Ovary (tissue), 9 donors: ENCODE data around the gene DACT1. TPM values are rescaled to one million over a fixed set of nuclear protein-coding genes. Genes with fewer than 3 reads are reported as not detected.

Source experiments
- DNase-seq, 5 donors: peaks; one replicate each; pipeline ENCODE4 v3.0.0-alpha.2; 2019 to 2020
- H3K27ac ChIP-seq, 2 donors: fragments of 200-600 bp; one replicate each; pipeline versions ENCODE4 v1.5.1 to v1.8.0; 2019 to 2022
- H3K27me3 ChIP-seq: fragments of 200-600 bp; one replicate; pipeline ENCODE4 v1.8.0; 2022
- H3K36me3 ChIP-seq: fragments of 200-600 bp; sonication (generic); one replicate; pipeline ENCODE4 v1.5.1; 2019
- H3K4me1 ChIP-seq: one replicate; pipeline ENCODE4 v1.8.1; 2013; ENCODE audit warnings: mild to moderate bottlenecking, moderate library complexity; ENCODE audit not compliant: insufficient read depth
- H3K4me3 ChIP-seq: fragments of 200-600 bp; sonication (generic); one replicate; pipeline ENCODE4 v1.5.1; 2017
- H3K9me3 ChIP-seq, 2 donors: fragments of 200-600 bp in 1 of 2; sonication (generic) in 1 of 2; one replicate each; pipeline versions ENCODE4 v1.5.1 to v1.8.1; 2013 to 2019; ENCODE audit warnings: mild to moderate bottlenecking in 1 of 2, moderate library complexity in 1 of 2
- EP300 ChIP-seq: sonication (generic); formaldehyde crosslinking; IDR thresholded peaks from one replicate; pipeline ENCODE4 v1.6.1; 2017; ENCODE audit warnings: antibody characterized with exemption
- POLR2A ChIP-seq: fragments of 450-650 bp; IDR thresholded peaks from one replicate; pipeline ENCODE4 v1.6.1; 2017; ENCODE audit warnings: antibody characterized with exemption, mild to moderate bottlenecking, moderate library complexity
- WGBS, 3 donors: extraction: QIAGEN DNeasy Blood & Tissue Kit in 1 of 3; methylation state at CpG; one replicate each; pipeline versions ENCODE4 v1.1.5 to v1.1.7; 2013 to 2017; 5-methylcytosine and 5-hydroxymethylcytosine counted together
- intact Hi-C, 4 donors: fragments of 100-400 bp; cut with DNase I; formaldehyde crosslinking; loops; one replicate each; pipeline versions ENCODE4 v1.11.0 to v1.15.1; 2022 to 2023
- polyA plus RNA-seq, 2 donors: library from polyadenylated mRNA; stranded (reverse); fragments of 200-250 nt in 1 of 2; fragments of 350-450 nt in 1 of 2; fragmentation: Illumina TruSeq in 1 of 2; extraction: RNeasy Lipid Tissue Mini Kit (QIAGEN cat#74804) in 1 of 2; gene quantifications; one replicate each; pipeline ENCODE4 v1.2.3, GENCODE V29; 2013 to 2014
- total RNA-seq, 7 donors: library from RNA; depleted of rRNA in 2 of 7; stranded (reverse); fragments of >200 nt in 2 of 7; fragmentation: NEBNext Ultra II Directional in 3 of 7; extraction: Animal tissue kit (Norgen Biotek cat#: 25700) in 3 of 7; gene quantifications; one replicate each; pipeline versions ENCODE4 v1.1.0 to v1.2.4, GENCODE V29; 2016 to 2023
- TF ChIP-seq, protein P1 (sequence below), 3 donors: fragments of 450-650 bp in 2 of 3; fragments of 200-600 bp in 1 of 3; IDR thresholded peaks; one replicate each; pipeline versions ENCODE4 v1.5.1 to v1.8.0; 2016 to 2022; ENCODE audit warnings: antibody characterized with exemption in 3 of 3, mild to moderate bottlenecking in 1 of 3
- donor health status: DM: no; HTN: no; CAD: no; lungs with moderate emphysema.
- donor health status: DM: no; HTN: no; CAD: no.
- donor health status: Bipolar disorder and iron deficiency.
- donor health status: DM: yes; HTN: yes; CAD: no.
- donor health status: DM: no; HTN: no; CAD: no.
- donor health status: DM: yes; HTN: yes; CAD: no.

Gene DACT1
- total and polyA plus RNA-seq, 9 donors: 15.5 to 39.3 (median 22.7) TPM

DNA sequence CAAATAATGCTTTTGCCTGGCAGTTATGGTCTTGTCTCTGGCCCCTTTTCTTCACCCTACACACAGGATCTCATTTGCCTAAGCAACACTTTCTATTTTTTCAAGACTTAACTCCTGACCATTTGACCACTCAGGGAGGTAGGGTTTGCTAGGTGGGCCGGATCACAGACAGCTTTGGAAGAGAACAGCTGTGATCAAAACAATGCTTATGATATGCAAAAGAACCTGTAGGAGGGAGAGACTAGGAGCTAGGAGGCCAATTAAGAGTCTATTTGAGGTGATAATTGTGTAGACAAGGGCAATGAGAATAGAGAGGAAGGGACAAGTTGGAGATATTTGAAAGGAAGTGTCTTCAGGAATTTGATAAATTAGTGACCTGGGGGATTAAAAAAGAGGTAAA lies 12.3 kb upstream of the DACT1 start:
- Histone ChIP-seq H3K36me3 (no peaks in the 10 kb centered on the region), H3K9me3 (no peaks in the 10 kb centered on the region), H3K27me3 (no peaks in the 10 kb centered on the region), H3K4me3 (no peak overlapping the region), H3K27ac (no peak overlapping the region), H3K4me1 (no peaks in the 10 kb centered on the region)
- WGBS, 3 donors: 82 to 87% (median 84%) methylated on average over 1 of the region's 1 CpG
- no peak for DNase-seq
- intact Hi-C loops: no loop called here
- no peak for TF ChIP-seq EP300
- TF ChIP-seq, protein P1, sequence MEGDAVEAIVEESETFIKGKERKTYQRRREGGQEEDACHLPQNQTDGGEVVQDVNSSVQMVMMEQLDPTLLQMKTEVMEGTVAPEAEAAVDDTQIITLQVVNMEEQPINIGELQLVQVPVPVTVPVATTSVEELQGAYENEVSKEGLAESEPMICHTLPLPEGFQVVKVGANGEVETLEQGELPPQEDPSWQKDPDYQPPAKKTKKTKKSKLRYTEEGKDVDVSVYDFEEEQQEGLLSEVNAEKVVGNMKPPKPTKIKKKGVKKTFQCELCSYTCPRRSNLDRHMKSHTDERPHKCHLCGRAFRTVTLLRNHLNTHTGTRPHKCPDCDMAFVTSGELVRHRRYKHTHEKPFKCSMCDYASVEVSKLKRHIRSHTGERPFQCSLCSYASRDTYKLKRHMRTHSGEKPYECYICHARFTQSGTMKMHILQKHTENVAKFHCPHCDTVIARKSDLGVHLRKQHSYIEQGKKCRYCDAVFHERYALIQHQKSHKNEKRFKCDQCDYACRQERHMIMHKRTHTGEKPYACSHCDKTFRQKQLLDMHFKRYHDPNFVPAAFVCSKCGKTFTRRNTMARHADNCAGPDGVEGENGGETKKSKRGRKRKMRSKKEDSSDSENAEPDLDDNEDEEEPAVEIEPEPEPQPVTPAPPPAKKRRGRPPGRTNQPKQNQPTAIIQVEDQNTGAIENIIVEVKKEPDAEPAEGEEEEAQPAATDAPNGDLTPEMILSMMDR (IDR thresholded peaks at IDR 0.05): no peak
- TF ChIP-seq POLR2A: no peak

- Histone ChIP-seq H3K9me3 (no peaks in the 10 kb centered on the region), H3K4me3 (no peak overlapping the region), H3K36me3 (no peaks in the 10 kb centered on the region), H3K27ac (no peak overlapping the region), H3K4me1 (no peaks in the 10 kb centered on the region), H3K27me3 (no peaks in the 10 kb centered on the region)
- TF ChIP-seq, protein P1 (IDR thresholded peaks at IDR 0.05): no peak
- TF ChIP-seq EP300: no peak
- no peak for TF ChIP-seq POLR2A
- WGBS, 3 donors: 58 to 66% (median 58%) methylated on average over 3 of the region's 3 CpGs
- no peak for DNase-seq
- intact Hi-C loops: no loop called here
Measured at GRCh38 chr14:58626431-58626831, 11.3 kb upstream of the DACT1 start.

DNA sequence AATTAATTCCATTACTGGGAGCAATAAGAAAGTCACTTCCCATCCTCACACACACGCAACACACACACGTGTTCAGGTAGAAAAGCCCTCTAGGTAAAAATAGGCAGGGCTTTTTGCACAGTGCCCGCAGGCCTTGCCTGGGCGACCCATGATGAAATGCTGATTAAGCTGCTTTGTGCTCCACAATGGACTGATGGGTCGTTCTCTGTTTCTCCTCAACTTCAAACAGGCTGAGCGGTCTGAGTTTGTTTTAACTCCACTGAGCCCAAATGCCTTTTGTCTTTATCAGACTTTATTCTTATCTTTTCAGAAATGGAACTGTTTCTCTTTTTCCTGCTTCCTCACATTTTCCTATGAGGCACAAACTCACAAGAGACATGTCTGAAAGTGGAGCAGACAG lies 9.4 kb upstream of the DACT1 start:
- Histone ChIP-seq H3K4me3 (no peak overlapping the region), H3K27me3 (no peaks in the 10 kb centered on the region), H3K9me3 (no peaks in the 10 kb centered on the region), H3K27ac (no peak overlapping the region), H3K4me1 (no peaks in the 10 kb centered on the region), H3K36me3 (no peaks in the 10 kb centered on the region)
- TF ChIP-seq, protein P1 (IDR thresholded peaks at IDR 0.05): no peak
- no peak for TF ChIP-seq POLR2A
- TF ChIP-seq EP300: no peak
- whole genome bisulfite sequencing, 3 donors: 74 to 82% (median 77%) methylated on average over 6 of the region's 6 CpGs
- intact Hi-C loops: no loop called here
- DNase-seq: no peak

DNA sequence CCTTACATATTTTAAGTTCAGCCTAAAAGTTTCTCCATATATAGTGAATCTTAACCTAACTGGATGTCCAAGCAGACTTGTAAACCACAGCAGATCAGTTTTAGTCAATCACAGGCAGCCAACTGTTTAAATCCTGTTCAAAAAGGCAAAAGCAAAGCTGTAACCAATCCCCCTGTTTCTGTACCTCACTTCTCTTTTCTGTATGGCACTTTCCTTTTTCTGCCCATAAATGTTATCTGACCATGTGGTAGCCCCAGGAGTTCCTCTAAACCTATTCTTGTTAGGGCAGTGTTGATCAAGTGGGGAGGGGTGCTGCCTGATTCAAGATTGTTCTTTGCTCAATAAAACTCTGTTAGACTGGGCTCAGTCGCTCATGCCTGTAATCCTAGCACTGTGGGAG lies 8.5 kb upstream of the DACT1 start:
- TF ChIP-seq EP300: no peak
- TF ChIP-seq, protein P1 (IDR thresholded peaks at IDR 0.05): no peak
- TF ChIP-seq POLR2A: no peak
- no peak for DNase-seq
- no peaks in the 10 kb centered on the region for H3K9me3 ChIP-seq
- no peaks in the 10 kb centered on the region for H3K27me3 ChIP-seq
- H3K4me3 ChIP-seq: no peak overlapping the region
- H3K4me1 ChIP-seq: no peaks in the 10 kb centered on the region
- no peaks in the 10 kb centered on the region for H3K36me3 ChIP-seq
- intact Hi-C loops: no loop called here
- WGBS, 3 donors: 86 to 95% (median 88%) methylated on average over 1 of the region's 1 CpG
- no peak overlapping the region for H3K27ac ChIP-seq
